GM12891 (cell line): Measurements from ENCODE around the gene MAN2A2.

Experiments used
- DNase-seq: peaks from one replicate; pipeline ENCODE4 v3.0.0; 2011; ENCODE audit warnings: low spot score; ENCODE audit not compliant: insufficient read length
- FAIRE-seq: peaks from 2 replicates; lab custom pipeline; 2011; peaks lifted over from hg19 to GRCh38; lab: Jason Lieb, UNC
- PAX5 ChIP-seq: IDR thresholded peaks from 2 replicates; pipeline ENCODE4 v1.6.1; 2011; ENCODE audit warnings: low read length, moderate library complexity, mild to moderate bottlenecking; ENCODE audit not compliant: insufficient read depth, severe bottlenecking
- POLR2A ChIP-seq: IDR thresholded peaks from 2 replicates; pipeline ENCODE4 v1.6.1; 2011; ENCODE audit warnings: low read depth, low read length, control low read depth
- POLR2AphosphoS5 ChIP-seq: IDR thresholded peaks from 2 replicates; pipeline ENCODE4 v1.6.1; 2011; ENCODE audit warnings: low read depth, low read length, control low read depth
- POU2F2 ChIP-seq: IDR thresholded peaks from 2 replicates; pipeline ENCODE4 v1.6.1; 2011; ENCODE audit warnings: low read depth, mild to moderate bottlenecking, control low read depth, low read length, moderate library complexity
- SPI1 ChIP-seq: IDR thresholded peaks from 2 replicates; pipeline ENCODE4 v1.6.1; 2011; ENCODE audit warnings: low read depth, low read length, control low read depth
- TAF1 ChIP-seq: IDR thresholded peaks from 2 replicates; pipeline ENCODE4 v1.6.1; 2011; ENCODE audit warnings: low read depth, low read length, control low read depth

Gene MAN2A2

DNA sequence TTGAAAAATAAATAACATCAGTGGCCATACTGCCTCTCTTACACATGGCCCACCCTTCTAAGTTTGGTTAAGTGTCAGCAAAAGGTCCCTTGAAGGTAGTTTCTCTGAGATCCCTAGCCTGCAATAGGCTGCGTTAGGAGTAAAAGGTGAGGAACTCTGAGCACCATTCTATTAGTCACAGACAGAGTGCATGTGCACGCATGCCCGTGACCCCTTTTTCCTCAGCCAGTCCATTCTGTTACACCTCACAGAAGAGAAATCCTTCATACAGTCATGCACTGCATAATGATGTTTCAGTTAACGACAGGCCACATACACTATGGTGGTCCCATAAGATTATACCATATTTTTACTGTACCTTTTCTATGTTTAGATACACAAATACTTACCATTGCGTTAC lies 64.1 kb downstream of the MAN2A2 start:
- FAIRE-seq (no peak), DNase-seq (no peak)
- TF ChIP-seq SPI1 (no peak), POLR2AphosphoS5 (no peak), TAF1 (no peak), POLR2A (no peak), PAX5 (no peak)

DNA sequence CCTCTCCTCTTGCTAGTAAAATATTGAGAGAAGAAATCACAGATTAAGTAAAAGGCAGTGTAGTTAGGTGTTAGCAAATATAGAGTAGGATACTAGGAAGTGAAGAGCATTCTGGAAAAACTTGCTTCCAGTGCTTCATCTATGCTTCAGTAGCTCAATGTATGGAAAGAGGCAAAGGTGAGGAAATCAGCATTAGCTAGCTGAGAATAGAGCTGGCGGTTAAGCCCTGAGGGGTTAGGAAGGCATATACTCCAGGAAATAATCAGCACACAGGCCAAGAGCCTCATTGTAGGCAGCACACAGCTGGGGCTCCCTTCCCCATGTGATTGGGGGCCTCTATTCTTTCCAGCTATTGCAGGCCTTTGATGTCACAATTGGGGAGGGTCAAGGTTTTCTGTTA lies 65.3 kb downstream of the MAN2A2 start:
- FAIRE-seq (no peak), DNase-seq (no peak)
- no peak for TF ChIP-seq SPI1
- no peak for TF ChIP-seq POLR2A
- no peak for TF ChIP-seq TAF1
- no peak for TF ChIP-seq POLR2AphosphoS5
- no peak for TF ChIP-seq POU2F2
- TF ChIP-seq PAX5 = no peak

DNA sequence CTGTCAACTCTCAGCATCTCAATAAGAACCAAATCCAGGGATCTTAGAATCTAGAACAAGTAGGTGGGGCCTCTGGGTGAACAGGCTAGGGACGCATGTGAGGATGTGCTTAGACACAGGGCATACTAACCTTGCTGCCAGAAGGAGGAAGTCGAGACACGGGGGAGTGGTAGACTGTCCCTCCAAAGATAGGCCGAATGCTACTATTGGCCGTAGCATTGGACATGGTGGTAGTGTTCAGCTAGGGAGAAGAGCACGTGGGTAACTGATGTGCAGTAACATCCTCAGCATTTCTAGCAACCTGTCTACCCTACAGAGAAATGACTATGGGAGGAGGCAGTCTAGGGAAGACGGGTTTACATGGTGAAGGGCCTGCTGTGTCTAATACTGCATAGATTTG lies 67.2 kb downstream of the MAN2A2 start:
- no peak for DNase-seq
- FAIRE-seq = no peak
- no peak for TF ChIP-seq SPI1
- TF ChIP-seq POLR2AphosphoS5 = no peak
- TF ChIP-seq POU2F2 = no peak
- no peak for TF ChIP-seq TAF1
- TF ChIP-seq PAX5 = no peak
- TF ChIP-seq POLR2A = no peak

DNA sequence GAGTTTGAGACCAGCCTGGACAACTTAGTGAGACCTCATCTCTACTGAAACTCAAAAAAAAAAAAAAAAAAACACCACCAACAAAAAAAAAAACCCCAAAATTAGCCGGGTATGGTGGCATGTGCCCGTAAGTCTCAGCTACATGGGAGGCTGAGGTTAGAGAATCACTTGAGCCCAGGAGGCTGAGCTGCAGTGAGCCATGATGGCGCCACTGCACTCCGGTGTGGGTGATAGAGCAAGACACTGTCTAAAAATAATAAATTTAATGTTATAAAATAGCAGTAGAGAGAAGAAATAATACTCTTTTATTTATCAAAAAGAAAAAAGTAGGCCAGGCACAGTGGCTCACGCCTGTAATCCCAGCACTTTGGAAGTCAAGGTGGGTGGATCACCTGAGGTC lies 69.0 kb downstream of the MAN2A2 start:
- DNase-seq (no peak), FAIRE-seq (no peak)
- TF ChIP-seq PAX5 (no peak), SPI1 (no peak), TAF1 (no peak), POLR2AphosphoS5 (no peak), POLR2A (no peak)
